HTERT RPE-1 (cell line): ENCODE data around the gene EEPD1.

Experiments used
- in situ Hi-C: fragments of 300-500 bp; cut with MboI; formaldehyde crosslinking; loops from 4 replicates; pipeline ENCODE4 v1.14.3; 2020; ENCODE audit warnings: low sequenced_read_pairs

Gene EEPD1

DNA sequence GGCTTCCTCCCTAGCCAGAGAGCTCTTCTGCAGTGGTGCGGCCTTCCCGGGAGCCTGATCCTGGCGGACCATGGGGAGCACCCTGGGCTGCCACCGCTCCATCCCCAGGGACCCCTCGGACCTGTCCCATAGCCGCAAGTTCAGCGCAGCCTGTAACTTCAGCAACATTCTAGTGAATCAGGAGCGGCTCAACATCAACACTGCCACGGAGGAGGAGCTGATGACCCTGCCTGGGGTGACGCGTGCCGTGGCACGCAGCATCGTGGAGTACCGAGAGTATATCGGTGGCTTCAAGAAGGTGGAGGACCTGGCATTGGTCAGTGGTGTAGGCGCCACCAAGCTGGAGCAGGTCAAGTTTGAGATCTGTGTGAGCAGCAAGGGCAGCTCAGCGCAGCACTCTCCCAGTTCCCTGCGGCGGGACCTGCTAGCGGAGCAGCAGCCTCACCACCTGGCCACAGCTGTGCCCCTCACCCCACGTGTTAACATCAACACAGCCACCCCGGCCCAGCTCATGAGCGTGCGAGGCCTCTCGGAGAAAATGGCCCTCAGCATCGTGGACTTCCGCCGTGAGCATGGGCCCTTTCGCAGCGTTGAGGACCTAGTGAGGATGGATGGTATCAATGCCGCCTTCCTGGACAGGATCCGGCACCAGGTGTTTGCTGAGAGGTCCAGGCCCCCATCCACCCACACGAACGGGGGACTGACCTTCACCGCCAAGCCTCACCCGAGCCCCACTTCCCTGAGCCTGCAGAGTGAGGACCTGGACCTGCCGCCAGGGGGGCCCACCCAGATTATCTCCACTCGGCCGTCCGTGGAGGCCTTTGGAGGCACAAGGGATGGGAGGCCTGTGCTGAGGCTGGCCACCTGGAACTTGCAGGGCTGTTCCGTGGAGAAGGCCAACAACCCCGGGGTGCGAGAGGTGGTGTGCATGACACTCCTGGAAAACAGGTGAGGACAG lies 1.5 kb downstream of the EEPD1 start:
- in situ Hi-C loops = no loop called here

DNA sequence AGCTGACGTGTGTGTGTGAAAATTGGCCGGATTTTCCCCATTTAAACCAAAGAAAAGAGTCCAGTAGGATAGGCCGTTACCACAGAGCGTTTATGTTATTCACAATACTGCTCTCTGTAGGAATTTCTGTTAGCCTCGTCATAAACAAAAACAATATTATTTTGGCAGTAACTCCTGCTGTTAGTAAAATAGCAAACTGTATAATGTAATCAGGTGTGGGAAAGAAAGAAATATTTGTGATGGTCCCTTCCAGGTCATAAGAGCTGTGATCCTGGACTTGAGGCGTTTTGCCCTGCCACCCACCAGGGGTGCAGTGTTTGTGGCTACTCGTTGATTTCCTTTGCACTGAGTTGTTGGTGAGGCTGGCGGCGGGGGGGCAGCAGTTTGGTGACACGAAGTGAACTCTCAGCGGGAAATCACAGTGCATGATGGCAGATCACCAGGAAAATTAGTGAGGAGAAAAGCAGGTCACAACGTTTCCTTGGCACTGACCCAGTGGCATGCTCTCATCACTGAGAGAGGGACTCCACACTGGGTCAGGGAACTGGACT lies 2.8 kb downstream of the EEPD1 start:
- in situ Hi-C loops = no loop called here

DNA sequence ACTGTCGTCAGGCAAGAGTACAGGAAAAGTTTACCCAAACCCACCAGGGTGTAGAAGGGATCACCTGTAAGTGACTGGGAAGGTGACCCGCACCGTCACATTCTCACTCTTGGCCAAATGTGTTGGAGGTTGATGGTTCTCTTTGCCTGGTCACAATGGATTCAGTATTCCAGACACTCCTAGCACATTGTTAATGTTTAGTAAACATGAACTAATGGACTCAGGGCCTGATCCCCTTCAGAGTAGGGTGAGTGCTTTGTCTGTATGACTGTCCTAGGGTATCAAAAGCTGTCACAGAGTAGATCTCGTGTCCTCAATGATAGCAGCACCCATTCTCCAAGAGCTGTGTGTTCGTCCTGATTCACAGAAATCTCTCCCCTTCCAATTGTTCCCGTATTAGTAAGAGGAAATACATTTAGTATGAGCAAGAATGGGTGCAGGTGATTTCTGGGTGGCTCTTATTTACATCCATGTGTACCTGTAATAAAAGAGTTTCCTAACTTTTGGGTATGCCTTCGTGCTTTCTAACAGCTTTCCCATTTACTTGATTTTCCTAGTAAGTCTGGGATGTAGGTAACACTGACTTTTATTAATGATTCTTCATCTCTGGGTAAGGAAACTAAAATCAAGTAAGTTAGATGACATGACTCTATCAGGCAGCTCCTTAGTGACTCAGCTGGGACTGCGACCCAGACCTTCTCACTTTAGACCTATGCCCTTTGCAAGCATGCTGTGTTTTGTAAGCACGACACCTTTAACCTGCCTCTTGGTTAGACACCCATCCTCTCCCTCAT lies 4.7 kb downstream of the EEPD1 start:
- in situ Hi-C loops = no loop called here

DNA sequence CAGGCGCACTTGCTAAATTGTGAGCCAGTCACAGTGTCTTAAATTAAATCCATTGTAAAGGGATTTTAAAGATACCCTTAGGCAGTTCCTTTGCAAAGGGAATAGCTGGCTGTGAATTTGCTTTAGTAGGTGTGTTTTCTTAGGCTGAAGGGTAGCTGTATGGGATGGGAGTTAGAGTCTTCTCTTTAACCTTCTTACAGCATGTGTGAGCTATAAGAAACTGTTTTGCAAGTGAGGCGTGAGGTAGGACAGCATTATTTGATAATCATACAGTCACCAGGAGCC lies 5.2 kb downstream of the EEPD1 start:
- in situ Hi-C loops = no loop called here

DNA sequence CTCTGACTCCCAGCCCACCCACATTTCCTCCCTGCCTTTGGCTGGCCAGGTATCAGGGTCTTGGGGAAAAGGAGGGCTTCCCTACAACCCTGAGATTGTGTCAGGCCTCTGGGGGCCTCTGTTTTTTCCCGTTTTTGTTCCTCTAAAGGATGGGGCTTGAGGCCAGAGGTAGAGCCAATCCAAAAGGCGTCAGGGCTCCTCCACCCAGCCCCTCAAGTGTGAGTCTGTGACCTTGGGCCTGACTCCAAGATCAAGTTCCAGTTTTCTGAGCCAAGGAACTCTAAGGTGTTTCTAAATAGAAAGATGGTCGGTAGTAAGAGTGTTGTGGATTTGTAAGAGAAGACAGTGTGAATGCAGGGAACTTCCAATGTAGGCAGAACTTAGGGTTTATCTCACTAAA lies 6.6 kb downstream of the EEPD1 start:
- in situ Hi-C loops = no loop called here

DNA sequence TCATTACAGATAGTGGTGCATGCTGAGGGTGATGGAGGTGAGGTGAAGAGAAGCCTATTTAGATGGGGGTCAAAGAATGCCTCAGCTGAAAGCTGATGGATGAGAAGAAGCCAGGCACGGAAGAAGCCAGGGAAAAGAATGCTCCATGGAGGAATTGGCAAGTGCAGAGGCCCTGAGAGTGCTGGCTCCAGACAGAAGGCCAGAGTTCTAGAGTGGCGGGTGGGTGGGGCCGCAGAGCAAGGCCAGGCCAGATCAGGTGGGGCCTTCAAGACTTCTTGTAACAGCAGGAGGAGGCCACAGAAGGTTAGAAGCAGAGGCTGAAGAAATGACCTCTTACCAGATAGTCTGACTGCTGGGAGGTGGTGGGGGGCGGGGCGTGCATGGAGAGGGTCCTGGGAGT lies 7.3 kb downstream of the EEPD1 start:
- in situ Hi-C loops = no loop called here

DNA sequence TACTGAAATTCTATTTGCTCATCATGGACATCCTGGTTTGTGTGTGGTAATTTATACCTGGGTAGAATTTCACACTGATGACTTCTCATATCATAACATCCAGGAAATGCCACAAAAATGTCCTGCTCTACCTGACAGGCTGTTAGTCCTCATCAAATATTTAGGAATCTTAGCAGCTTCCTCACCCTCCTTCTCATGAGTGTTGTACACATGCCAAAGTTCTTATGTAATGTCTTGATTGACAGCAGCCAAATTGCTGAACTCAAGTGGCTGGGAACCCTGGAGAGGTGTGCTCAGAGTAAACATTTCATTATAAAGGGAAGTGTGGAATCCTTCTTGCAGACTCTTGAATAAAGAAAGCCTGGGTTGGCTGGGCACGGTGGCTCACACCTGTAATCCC lies 8.9 kb downstream of the EEPD1 start:
- in situ Hi-C loops = no loop called here

DNA sequence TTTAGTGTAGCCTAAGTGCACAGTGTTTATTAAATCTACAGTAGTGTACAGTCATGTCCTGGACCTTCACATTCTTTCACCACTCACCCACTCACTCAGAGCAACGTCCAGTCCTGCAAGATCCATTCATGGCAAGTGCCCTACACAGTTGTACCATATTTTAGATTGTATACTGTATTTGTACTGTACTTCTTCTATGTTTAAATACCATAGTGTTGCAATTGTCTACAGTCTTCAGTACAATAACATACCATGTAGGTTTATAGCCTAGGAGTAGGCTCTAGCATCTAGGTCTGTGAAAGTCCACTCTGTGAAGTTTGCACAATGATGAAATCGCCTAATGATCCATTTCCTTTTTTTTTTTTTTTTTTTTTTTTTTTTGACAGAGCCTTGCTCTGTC lies 12.0 kb downstream of the EEPD1 start:
- in situ Hi-C loops = no loop called here

DNA sequence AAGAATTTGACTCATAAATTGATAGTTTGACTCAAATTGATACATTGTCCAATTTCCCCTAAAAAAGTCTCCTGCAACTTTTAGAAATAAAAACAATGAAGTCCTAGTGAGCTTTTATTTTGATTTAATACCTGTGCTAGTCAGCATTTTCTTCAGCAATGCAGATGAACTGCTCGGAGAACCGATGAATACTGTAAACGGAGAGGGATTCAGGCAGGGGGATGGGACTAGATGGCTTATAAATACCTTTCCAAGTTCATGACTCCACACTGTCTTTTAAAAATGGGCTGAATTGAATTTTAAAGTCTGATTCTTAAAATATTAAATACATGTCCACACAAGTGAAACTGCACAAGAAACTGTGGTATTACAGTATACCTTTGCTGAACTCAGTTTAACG lies 12.7 kb downstream of the EEPD1 start:
- in situ Hi-C loops = no loop called here

DNA sequence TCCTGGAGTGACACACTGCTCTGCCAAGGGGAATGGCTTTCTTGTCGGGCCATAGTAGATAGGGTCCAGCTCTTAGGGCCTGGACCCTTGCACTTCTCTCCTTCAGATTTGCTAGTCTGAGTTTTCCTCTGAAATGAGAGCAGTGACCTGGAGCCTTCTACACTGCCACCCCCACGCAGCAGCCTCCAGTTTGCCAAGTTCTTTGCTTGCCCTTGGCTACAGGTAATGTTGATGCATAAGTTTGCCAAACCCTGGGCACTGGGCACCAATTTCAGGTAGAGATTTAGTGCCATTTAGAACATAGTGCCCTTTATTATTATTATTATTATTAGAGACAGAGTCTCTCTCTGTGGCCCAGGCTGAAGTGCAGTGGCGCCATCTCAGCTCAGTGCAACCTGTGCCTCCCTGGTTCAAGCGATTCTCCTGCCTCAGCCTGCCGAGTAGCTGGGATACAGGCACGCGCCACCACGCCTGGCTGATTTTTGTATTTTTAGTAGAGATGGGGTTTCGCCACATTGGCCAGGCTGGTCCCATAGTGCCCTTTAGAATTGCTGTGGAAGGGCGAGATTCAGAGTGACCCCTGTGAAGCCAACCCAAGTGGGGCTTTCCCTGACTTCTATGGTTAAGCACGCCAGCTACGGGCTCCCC lies 14.5 kb downstream of the EEPD1 start:
- in situ Hi-C loops = no loop called here

DNA sequence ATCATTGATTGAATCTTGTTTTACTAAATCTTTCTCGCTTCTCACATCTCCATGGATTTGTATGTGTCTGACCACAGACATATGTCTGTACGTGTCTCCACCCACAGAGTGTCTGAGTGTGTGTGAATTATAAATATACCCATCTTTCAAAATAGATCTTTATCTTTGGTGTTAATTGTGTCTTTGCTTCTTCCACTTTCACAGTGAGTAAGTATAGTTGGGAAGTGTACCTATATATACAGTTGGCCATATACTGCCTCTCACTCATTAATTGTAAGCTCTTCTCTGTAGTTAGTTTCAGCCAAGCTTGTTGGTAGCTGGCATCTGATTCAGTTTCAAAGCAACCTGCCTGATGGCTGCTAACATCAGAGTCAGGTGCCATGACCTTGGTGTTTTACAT lies 18.4 kb downstream of the EEPD1 start:
- in situ Hi-C loops = no loop called here

DNA sequence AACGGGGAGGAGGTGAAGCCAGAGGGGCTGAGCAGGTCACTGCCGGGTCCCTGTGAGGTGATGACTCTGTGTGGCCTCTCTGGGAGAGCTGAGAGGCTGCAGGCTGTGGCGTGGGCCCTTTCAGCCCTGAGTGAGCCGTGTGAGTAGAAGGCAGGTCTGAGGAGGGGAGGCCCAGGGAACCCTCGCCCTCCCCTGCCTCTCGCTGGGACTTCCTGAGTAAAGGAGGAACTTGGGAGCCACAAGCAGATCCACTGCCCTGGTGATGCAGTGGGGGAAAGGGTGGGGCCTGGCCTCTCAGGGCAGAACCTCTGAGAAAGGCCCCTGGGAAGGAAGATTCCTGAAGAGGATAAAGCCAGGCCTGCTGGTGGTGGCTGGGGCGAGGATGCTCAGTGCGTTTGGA lies 22.8 kb downstream of the EEPD1 start:
- in situ Hi-C loops = no loop called here

DNA sequence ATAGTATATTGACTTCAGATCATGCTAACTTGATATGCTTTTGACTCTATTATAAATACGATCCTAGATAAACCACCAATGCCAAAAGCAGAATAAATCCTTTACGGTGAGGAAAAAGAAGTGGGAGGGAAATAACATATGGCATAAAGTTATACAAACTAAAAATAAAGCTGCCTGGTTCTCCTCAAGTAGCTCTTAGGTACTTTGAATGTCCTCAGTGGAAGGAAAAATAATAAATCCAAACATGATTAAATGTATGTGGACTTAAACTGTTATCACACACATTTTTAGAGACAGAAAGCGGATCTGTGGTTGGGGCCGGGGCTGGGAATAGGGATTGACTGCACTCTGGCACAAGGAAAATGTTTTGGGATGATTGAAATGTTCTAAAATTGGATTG lies 23.6 kb downstream of the EEPD1 start:
- in situ Hi-C loops = no loop called here

DNA sequence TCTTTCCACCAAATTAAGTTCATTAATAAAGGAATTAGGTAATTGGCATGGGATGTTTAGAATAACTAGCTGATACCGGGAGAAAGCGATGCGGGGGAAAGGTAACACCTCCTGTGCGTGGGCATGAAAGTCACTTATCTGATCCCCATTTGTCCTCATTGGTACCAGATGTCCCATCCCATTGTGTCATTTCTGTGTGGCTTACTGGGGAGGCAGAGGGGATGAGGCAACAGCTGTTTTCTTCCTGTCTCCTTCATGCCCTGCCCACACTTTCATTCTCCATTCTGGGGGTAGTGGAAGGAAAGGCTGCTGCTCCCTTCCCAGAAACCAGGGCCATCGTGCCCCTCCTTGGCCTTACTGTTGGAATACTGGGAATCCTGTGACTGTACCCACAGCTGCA lies 27.1 kb downstream of the EEPD1 start:
- in situ Hi-C loops = no loop called here

DNA sequence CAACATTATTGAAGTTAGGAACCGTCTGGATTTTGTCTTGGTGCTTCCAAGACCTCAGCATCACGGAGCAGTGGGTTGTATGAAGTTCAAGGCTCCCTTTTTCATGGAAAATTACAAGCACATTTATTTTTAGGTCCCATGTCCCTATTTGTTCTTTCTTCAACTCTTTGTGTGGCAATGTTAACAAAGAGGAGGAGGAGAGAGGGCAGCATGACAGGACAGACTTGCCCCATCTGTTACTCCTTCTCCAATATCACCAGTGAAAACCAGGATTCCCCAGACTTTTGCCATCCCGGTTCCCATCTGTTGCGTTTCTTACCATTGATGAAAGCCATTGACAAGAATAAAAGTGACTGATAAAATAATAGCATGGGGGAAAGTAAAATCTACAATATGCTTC lies 28.6 kb downstream of the EEPD1 start:
- in situ Hi-C loops = no loop called here

DNA sequence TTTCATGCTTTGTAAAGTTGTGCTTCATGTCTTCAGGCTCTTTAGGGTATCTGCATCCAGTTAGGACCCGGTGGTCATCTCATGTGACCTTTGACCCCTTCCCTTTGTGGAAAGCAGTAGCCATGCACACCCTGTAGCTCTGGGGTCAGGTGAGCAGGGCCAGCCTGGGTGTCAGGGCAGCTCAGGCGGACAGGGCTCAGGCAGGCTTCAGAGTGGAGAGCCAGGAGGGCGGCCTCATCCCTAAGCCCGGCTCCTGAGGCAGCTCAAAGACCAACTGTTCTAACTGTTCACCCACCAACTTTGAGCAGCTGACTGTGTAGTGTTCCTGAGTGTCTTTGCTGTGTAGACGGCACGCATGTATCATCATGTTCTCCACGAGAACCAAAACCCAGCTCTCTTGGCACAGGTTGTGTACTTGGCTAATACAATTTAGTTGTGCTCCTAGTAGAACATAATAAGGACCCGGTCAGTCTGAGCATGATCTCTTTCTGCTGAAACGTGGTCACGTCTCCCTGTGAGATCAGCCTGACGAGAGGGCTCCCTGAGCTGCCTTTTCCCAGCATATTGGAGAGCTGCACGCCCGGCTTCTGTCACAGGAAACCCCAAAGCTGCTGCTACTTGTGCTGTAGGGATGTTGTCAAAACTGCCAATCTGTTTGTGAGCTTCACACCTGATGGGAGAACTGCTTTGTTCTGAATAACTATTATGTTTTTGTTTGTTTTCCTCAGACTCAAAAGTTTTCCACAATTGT lies 30.0 kb downstream of the EEPD1 start:
- in situ Hi-C loops = no loop called here

DNA sequence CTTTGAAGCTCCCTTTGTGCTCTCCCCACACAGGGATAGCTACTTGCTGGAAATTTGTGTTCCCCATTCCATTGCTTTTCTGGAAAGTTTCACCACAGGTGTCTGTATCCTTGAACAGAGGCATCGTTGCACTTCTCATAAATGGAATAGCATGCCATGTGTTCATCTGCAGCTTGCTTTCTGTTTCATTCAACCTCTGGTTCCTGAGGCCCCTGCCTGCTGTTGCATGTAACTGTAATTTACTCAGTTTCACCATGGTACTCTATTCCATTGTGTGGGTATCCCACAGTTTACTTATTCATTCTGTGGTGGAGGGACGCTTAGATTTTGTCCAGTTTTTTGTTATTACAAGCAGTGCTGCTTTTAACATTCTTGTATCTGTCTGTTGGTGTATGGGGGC lies 32.0 kb downstream of the EEPD1 start:
- in situ Hi-C loops = no loop called here

DNA sequence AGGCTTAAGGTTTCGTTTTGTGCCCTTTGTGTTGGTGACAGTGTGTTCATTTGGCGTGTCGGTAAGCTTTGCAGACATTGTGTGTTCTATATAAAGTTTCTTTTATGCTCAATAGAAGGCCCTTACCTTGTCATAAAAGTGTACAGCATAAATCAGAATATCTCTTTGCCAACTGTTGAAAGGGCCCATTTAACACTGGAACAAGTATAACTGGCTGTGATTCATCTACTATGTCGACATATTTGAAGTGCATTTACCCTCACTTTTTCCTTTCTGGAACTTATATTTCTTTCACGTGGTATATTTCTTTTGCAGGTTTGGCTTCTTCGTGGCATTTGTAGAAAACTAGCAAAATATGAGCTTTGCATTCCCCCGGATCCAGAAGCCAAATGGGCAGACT lies 32.7 kb downstream of the EEPD1 start:
- in situ Hi-C loops = no loop called here

DNA sequence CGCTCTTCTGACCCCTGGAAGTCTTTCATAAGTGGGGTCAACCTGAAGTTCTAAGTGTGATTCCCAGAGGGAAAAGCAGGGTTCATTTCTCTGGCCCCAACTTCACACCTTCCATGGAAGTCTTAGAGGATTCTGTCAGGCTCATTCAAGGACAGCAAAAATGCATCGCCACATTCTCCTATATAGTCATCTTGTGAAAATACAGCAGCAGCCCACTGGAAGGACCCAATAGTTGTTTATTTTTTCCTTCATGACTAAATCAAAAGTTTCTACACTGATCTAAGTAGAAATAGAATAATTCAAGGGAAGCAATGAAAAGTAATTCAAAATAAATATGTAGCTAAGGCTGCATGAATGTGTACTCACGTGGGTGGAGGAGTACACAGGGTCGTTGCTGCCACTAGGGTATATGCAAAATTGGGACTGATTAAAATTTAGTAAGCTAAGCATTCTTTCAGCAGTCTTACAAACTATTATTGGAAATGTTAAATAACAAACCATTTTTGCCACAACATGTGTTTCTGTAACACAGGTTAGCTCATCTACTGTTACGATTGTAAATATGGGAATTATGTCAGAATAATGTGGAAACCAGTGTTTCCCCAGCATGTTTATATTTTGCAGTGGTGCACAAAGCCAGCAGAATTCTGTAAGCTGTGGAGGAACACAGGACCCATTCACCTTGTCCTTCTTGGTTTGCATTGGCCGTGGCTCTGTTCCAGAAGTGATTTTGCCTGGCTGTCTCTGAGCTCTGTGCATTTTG lies 33.5 kb downstream of the EEPD1 start:
- in situ Hi-C loops = no loop called here

DNA sequence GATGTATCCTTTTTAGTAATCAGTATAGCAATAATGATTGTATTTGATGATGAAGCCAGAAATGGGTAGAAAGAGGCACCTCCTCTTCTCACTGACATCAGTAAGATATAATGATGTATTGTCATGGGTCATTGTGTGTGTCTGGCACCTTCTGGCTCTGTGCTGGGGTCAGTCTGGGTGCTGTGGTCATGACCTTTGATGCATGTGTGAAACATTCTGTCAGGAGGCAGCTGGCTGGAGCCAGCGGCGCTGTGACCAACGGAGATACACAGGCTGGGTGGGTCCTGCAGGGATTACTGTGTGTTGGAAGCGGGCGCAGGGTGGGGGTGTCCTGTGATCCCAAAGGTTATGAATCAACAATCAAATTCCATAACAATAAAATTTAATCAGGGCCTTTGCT lies 35.2 kb downstream of the EEPD1 start:
- in situ Hi-C loops = no loop called here
